ENCODE measurements around the gene VWA8.

GRCh38 chr13:41995336-41995735, 34.4 kb upstream of the VWA8 start:
- no peak for TF ChIP-seq CTCF (IDR thresholded peaks at IDR 0.05)
- TF ChIP-seq POLR2A (IDR thresholded peaks at IDR 0.05): no peak

Measured in breast epithelium (tissue), 3 donors.